GM12874 (cell line): ENCODE results near the gene GMDS.

Experiments
- CTCF ChIP-seq: IDR thresholded peaks from 2 replicates; pipeline ENCODE4 v1.5.1; 2011; ENCODE audit warnings: low read depth, mild to moderate bottlenecking, control low read depth, low read length, moderate library complexity; ENCODE audit not compliant: insufficient read depth

Gene GMDS

GRCh38 chr6:1625794-1626435 lies 619.5 kb downstream of the GMDS start:
- TF ChIP-seq CTCF: no peak

- no peak for TF ChIP-seq CTCF
These were observed 620.3 kb downstream of the GMDS start for GRCh38 chr6:1624851-1625781.

GRCh38 chr6:1624058-1624850 lies 621.2 kb downstream of the GMDS start:
- no peak for TF ChIP-seq CTCF

GRCh38 chr6:1623769-1624057 lies 621.7 kb downstream of the GMDS start:
- TF ChIP-seq CTCF: no peak

- no peak for TF ChIP-seq CTCF
These were observed 622.3 kb downstream of the GMDS start for GRCh38 chr6:1622851-1623768.

- TF ChIP-seq CTCF: no peak
These were observed 623.1 kb downstream of the GMDS start for GRCh38 chr6:1622220-1622850.
